Fibroblast of lung (primary cell): ENCODE measurements around the gene SLC16A4.

ENCODE experiments used
- EZH2 ChIP-seq: IDR thresholded peaks from 2 replicates; pipeline ENCODE4 v1.5.1; 2012; ENCODE audit warnings: low read length, control low read depth, mild to moderate bottlenecking; ENCODE audit errors: missing control alignments
- TF ChIP-seq, protein P1 (sequence below), 2 donors: IDR thresholded peaks in 1 of 2; conservative IDR thresholded peaks in 1 of 2; 1 replicate in 1 of 2; 2 replicates in 1 of 2; pipeline ENCODE4 v1.5.1; 2011 to 2012; ENCODE audit warnings: low read length in 2 of 2, control low read depth in 1 of 2, inconsistent platforms in 1 of 2, low read depth in 1 of 2, mild to moderate bottlenecking in 1 of 2

DNA sequence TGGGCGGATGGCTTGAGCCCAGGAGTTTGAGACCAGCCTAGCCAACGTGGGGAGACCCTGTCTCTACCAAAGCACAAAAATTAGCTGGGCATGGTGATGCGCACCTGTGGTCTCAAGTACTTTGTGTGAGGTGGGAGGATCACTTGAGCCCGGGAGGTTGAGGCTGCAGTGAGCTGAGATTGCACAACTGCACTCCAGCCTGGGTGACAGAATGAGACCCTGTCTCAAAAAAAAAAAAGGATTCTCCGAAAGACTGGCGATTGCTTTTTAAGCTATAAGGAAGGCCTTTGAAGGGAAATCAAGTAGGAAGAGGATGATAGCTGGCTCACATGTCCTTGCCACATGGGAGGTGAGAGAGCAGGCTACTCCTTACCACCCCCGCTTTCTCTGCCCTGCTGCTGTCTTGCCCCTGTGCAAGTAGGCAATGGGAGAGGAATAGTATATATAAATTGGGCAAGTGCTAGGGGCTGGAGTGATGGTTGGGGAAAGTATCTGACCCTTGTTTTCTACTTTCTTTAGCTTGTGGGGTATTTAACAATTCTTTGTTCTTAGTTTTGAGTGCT lies 20.4 kb upstream of the SLC16A4 start:
- TF ChIP-seq, protein P1, sequence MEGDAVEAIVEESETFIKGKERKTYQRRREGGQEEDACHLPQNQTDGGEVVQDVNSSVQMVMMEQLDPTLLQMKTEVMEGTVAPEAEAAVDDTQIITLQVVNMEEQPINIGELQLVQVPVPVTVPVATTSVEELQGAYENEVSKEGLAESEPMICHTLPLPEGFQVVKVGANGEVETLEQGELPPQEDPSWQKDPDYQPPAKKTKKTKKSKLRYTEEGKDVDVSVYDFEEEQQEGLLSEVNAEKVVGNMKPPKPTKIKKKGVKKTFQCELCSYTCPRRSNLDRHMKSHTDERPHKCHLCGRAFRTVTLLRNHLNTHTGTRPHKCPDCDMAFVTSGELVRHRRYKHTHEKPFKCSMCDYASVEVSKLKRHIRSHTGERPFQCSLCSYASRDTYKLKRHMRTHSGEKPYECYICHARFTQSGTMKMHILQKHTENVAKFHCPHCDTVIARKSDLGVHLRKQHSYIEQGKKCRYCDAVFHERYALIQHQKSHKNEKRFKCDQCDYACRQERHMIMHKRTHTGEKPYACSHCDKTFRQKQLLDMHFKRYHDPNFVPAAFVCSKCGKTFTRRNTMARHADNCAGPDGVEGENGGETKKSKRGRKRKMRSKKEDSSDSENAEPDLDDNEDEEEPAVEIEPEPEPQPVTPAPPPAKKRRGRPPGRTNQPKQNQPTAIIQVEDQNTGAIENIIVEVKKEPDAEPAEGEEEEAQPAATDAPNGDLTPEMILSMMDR (conservative IDR thresholded peaks at IDR 0.05 in 1 of 2, IDR thresholded peaks at IDR 0.05 in 1 of 2; ENCODE audit: low read depth in 1 of 2, low read length in 2 of 2), result no peak
- TF ChIP-seq EZH2, result no peak
